ENCODE results near the gene CLEC1A.

The CLEC1A gene

DNA sequence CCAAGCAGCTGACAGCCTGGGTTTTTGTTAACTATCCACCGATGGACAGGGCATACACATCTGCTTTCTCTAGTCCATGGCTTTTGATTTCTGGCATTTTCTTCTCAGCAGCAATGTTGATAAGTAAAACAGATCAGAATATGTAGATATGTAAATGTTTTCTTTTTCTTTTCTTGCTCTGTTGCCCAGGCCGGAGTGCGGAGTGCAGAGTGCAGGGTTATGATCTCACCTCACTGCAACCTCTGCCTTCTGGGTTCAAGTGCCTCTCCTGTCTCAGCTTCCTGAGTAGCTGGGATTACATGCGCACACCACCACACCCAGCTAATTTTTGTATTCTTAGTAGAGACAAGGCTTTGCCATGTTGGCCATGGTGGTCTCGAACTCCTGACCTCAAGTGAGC, 40.4 kb downstream of the CLEC1A start:
- no peak for TF ChIP-seq ZFX (IDR thresholded peaks at IDR 0.05; ENCODE audit: borderline replicate concordance)
- TF ChIP-seq, protein P1, sequence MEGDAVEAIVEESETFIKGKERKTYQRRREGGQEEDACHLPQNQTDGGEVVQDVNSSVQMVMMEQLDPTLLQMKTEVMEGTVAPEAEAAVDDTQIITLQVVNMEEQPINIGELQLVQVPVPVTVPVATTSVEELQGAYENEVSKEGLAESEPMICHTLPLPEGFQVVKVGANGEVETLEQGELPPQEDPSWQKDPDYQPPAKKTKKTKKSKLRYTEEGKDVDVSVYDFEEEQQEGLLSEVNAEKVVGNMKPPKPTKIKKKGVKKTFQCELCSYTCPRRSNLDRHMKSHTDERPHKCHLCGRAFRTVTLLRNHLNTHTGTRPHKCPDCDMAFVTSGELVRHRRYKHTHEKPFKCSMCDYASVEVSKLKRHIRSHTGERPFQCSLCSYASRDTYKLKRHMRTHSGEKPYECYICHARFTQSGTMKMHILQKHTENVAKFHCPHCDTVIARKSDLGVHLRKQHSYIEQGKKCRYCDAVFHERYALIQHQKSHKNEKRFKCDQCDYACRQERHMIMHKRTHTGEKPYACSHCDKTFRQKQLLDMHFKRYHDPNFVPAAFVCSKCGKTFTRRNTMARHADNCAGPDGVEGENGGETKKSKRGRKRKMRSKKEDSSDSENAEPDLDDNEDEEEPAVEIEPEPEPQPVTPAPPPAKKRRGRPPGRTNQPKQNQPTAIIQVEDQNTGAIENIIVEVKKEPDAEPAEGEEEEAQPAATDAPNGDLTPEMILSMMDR (IDR thresholded peaks at IDR 0.05) = no peak
- H3K27ac ChIP-seq = no peak overlapping the region

DNA sequence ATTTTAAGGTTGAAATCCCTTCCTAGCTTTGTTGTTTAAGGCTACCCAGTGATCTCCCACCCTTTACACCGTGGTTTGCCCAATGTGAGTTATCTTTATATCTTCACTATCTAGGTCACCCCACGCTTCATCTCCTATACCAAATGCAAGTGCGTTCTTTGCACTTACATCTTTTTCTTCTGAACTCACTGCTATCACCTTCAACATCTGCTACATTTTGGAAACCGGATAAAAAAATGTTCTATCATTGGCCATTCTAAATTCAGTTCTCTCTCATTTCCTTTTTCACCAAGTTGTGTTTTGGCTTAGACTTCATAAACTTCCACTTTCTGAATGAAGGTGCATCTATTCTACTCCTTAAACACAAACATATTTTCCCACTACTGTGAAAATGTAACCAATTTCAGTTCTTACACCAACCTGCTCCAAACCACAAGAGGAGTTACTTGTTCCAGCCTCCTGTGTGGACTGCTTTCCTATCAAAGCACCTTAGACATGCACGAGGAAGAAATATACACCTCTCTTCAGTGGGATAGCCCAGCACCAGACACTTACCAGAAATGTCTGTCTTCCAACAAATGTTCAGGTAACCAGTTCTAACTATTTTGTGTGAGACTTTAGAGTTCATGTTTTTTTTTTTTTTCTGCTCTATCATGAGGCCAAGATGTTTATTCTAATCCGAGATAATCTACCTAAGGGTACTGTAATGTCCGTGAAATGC, 46.4 kb downstream of the CLEC1A start:
- no peak overlapping the region for H3K27ac ChIP-seq
- no peak for TF ChIP-seq ZFX (IDR thresholded peaks at IDR 0.05; ENCODE audit: borderline replicate concordance)
- TF ChIP-seq, protein P1 (IDR thresholded peaks at IDR 0.05) = no peak

DNA sequence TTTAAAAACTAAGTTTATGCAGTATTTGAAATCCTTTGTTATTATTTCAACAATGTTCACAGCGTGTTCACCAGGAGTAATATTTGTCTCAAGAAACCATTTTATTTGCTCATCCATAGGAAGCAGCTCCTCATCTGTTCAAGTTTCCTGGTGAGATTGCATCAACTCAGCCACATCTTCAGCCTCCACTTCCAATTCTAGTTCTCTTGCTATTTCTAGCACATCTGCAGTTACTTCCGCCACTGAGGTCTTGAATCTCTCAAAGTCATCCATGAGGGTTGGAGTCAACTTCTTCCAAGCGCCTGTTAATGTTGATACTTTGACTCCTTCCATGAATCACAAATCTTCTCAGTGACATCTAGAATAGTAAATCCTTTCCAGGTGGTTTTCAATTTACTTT, 50.3 kb downstream of the CLEC1A start:
- no peak for TF ChIP-seq ZFX (IDR thresholded peaks at IDR 0.05; ENCODE audit: borderline replicate concordance)
- TF ChIP-seq, protein P1 (IDR thresholded peaks at IDR 0.05) = no peak
- H3K27ac ChIP-seq = no peak overlapping the region

DNA sequence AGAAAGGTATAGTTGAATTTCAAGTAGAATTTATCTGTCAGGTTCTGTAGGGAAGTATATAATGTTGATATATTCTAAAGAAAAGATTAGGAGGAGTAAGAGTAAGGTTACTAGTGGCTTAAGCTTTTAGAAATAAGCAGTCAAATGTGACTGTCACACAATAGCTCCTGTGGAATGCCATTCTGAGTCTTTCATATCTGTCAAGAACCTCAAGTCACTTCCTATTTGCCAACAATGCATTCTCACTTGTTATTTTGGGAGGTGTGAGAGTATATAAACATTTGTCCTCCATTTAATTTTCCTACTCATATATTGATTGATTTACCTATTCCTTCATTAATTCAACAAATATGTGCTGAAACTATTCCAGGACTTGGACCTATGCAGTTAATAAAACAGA, 56.6 kb downstream of the CLEC1A start:
- H3K27ac ChIP-seq = no peak overlapping the region
- TF ChIP-seq, protein P1 (IDR thresholded peaks at IDR 0.05) = no peak
- TF ChIP-seq ZFX (IDR thresholded peaks at IDR 0.05; ENCODE audit: borderline replicate concordance) = no peak

- TF ChIP-seq, protein P1 (IDR thresholded peaks at IDR 0.05) = peak; percentile 76
- no peak for TF ChIP-seq ZFX (IDR thresholded peaks at IDR 0.05; ENCODE audit: borderline replicate concordance)
These were observed 64.8 kb downstream of the CLEC1A start for GRCh38 chr12:10033783-10034545.

GRCh38 chr12:10031771-10032175, 67.0 kb downstream of the CLEC1A start:
- H3K27ac ChIP-seq = no peak overlapping the region
- TF ChIP-seq, protein P1 (IDR thresholded peaks at IDR 0.05) = no peak
- TF ChIP-seq ZFX (IDR thresholded peaks at IDR 0.05; ENCODE audit: borderline replicate concordance) = no peak

More at GRCh38 chr12:10033783-10034545, 64.8 kb downstream of the CLEC1A start:
- no peak overlapping the region for H3K27ac ChIP-seq

DNA sequence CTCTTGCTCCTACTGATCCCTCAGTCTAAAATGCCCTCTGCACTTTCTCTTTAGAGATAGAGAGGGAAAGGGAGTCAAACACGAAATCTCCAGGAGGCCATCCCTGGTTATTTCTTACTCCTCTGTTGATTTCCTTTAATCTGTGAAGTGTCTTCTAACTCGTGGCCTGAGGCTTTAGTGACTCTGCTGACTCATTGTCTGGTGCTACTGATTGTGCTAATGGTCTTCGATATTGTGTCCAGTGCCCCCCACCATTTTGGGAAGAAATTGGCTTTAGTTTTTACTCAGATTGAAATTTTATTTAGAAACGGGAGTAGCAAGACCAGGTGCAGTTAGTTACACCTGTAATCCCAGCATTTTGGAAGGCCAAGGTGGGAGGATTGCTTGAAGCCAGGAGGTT, 67.5 kb downstream of the CLEC1A start:
- H3K27ac ChIP-seq = no peak overlapping the region

More for the DNA sequence above, 67.5 kb downstream of the CLEC1A start:
- TF ChIP-seq ZFX (IDR thresholded peaks at IDR 0.05; ENCODE audit: borderline replicate concordance) = no peak
- TF ChIP-seq, protein P1 (IDR thresholded peaks at IDR 0.05) = no peak
